ENCODE data around the gene MT1B.
"Not testable (repeated sequence)": the region's sequence is repeated elsewhere in the genome, so short reads cannot be mapped to it uniquely, and the experiment has no call there.

Gene MT1B

DNA sequence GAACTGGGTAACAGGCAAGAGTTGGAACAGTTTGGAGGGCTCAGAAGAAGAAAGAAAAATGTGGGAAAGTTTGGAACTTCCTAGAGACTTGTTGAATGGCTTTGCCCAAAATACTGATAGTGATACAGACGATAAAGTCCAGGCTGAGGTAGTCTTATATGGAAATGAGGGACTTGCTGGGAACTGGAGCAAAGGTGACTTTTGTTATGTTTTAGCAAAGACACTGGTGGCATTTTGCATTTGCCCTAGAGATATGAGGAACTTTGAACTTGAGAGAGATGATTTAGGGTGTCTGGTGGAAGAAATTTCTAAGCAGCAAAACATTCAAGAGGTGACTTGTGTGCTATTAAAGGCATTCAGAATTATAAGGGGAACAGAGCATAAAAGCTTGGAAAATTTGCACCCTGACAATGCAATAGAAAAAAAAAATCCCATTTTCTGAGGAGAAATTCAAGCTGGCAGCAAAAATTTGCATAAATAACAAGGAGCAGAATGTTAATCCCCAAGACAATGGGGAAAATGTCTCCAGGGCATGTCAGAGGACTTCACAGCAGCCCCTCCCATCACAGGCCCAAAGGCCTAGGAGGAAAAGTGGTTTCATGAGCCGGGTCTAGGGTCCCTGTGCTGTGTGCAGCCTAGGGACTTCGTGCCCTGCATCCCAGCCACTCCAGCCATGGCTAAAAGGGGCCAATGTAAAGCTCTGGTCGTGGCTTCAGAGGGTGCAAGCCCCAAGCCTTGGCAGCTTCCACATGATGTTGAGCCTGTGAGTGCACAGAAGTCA, 29.8 kb upstream of the MT1B start:
- not testable (repeated sequence) for DNase-seq

DNA sequence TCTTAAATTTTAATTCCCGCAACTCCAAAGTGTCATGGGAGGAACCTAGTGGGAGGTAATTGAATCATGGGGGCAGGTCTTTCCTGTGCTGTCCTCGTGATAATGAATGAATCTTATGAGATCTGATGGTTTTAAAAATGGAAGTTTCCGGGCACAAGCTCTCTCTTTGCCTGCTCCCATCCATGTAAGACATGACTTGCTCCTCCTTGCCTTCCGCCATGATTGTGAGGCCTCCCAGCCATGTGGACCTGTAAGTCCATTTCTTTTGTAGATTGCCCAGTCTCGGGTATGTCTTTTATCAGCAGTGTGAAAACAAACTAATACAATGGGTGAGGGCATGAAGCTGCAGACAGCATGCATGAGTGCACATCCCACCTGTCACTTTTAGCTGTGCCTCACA, 28.5 kb upstream of the MT1B start:
- not testable (repeated sequence) for DNase-seq

DNA sequence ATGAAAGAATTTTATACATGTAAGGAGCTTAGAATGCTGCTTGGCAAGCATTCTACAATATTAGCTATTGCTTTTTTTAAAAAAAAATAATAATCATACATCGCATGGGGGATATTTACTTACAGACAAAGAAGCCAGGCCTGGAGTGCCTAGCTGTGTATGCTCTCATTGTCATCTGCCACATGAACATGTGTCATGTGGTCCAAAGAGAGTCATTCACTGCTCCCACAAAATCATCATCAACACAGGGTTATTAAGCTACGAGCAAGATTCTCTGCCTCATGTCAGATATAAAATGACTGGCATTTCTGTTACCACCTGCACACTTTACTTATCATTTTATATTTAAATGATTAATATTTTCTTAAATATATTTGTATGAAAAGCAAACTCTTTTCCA, 28.0 kb upstream of the MT1B start:
- DNase-seq, result no peak

DNA sequence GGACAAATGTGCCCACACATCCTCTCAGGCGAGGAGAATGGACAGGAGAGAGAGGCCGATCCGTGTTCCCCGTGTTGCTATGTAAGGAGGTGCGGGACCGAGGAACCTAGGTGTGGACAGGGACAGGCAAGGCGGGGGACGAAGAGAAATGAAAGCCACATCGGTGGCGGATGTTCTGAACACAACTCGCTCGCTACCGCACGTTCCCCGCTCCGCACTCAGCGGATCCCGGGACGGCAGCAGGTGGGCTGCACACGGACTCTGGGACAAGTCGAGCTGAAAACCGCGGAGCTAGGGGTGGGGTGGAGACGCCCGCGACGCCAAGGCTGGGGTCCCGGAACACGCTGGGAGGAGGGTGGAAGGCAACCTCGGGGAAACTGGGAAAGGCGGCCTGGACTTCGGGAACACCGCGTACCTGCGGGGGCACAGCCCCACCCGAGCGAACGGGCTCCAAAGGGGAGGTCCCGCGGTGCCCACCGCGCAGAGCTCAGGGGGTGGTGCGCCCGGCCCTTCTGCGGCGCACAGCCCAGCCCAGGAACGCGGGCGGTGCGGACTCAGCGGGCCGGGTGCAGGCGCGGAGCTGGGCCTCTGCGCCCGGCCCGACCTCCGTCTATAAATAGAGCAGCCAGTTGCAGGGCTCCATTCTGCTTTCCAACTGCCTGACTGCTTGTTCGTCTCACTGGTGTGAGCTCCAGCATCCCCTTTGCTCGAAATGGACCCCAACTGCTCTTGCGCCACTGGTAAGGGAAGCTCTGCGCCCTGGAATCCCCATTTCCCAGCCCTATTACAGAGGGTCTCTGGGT, 26.3 kb upstream of the MT1B start, which contains the start of gene MT1E:
Gene MT1E, plus strand, starts transcription at position 642 of the 803 bp plus-strand sequence. Its CDS starts 71 bp downstream, at position 713.
- peak; percentile 75 for DNase-seq

DNA sequence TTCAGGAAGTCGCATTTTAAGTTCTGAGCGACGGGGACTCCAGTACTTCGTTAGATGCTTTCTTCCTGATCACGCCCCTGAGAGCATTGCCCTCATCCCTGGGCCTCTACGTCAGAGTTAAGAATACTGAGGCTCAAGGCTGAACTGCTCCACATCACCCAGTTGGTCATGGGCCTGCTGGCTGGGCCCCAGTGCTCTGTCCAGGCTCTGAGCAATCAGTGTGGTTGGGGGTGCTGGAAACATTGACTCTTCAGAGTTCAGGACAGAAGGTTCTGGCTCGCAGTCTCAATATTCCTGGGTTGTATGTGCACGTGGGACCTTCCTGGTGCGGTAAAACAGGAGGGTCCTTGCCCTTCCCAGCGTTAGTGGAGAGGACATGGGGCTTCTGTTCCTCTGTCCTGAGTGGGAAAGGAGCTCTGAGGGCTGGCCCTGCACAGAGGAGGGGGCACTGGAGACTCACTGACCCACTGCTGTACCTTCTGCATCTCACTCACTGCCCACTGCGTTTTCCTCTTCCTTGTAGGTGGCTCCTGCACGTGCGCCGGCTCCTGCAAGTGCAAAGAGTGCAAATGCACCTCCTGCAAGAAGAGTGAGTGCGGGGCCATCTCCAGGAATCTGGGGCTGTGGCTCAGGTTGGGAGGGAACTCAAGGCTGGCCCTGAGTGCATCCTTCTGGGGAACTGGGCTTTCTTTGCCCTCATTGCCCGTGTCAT, 25.6 kb upstream of the MT1B start:
- no peak for DNase-seq

DNA sequence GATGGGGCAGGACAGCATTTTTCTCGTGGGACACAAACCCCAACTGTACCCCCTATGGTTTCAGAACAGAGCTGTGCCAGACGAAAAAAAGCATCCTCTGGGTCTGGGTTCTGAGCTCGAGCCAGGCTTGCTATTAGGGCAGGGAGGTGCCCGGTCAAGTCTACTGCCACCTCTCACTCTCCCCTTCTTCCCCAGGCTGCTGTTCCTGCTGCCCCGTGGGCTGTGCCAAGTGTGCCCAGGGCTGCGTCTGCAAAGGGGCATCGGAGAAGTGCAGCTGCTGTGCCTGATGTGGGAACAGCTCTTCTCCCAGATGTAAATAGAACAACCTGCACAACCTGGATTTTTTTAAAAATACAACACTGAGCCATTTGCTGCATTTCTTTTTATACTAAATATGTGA, 25.0 kb upstream of the MT1B start:
- no peak for DNase-seq

DNA sequence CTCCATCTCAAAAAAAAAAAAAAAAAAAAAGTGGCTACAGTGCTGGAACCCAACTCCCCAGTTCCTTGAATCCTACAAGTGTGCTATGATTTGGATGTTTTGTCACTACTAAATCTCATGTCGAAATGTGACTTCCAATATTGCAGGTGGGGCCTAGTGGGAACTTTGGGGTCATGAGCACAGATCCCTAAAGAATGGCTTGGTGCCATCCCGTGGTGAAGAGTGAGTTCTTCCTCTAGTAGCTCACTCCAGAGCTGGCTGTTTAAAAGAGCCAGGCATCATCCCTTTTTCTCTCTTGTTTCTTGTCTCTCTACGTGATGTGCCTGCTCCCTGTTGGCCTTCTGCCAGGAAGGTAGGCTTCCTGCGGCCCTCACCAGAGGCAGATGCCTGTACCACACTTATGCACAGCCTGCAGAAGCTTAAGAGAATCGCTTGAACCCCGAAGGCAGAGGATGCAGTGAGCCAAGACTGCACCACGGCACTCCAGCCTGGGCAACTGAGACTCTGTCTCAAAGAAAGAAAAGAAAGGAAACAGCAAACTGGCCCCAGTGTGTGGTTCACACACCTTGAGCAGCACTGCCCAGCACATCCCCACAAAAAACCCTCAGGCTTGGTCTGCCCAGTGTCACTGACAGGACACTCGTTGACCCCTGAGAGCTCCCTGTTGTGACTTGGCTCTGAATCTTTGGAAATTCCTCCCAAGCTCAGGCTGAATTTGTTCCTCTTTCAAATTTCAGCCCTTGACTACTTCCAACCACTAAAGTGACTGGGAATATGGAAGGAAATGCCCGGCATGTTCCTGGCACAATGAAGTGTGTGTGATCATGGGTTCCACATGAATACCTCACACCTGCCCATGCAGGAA, 23.0 kb upstream of the MT1B start:
- no peak for DNase-seq

DNA sequence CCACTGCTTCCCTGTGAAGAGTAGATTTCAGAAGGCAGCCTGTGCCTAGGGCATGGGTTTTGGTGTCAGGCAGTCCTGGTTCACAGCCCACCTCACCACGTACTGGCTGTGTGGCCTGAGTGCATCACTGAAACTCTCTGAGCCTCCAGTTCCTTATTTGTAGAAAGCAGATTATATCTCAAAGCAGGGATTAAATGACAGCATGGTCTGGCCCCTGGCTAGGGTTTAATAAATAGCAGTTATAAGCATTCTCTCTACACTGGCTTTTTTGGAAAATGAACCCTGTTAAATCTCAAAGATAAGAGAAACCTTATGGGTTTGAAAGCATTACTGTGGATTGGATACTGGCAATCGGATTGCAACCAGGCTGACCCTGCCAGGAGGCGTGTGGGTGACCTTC, 22.2 kb upstream of the MT1B start:
- no peak for DNase-seq

DNA sequence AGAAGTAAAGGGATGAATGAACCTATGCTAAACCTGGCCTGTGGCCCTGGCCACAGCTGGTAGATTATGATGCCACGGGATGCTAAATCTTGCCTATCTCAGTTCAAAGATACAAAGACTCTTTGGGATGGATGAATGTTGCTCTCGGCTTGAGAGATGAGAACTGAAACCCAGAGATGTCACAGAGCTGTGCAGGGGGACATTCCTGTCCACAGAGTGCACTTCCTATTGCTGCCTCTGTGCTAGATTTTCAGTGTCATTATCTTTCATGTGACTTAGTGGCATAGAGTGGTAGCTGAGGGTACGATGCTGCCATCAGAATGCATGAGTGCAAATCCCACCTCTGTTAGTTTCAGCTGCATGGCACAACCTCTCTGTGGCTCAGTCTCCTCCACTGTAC, 21.6 kb upstream of the MT1B start:
- DNase-seq, result no peak

DNA sequence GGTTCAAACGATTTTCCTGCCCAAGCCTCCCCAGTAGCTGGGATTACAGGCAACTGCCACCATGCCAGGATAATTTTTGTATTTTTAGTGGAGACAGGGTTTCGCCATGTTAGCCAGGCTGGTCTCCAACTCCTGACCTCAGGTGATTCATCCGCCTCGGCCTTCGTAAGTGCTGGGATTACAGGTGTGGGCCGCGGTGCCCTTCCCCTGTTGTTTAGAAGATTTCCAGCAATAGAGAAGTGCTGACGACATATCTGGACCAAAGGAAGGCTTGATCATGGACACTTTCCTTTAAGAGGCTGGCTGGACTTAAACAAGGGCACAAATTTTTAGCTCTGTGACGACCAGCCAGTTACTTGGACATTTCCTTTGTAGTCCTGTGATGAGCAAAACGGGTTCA, 20.5 kb upstream of the MT1B start:
- DNase-seq, result no peak

DNA sequence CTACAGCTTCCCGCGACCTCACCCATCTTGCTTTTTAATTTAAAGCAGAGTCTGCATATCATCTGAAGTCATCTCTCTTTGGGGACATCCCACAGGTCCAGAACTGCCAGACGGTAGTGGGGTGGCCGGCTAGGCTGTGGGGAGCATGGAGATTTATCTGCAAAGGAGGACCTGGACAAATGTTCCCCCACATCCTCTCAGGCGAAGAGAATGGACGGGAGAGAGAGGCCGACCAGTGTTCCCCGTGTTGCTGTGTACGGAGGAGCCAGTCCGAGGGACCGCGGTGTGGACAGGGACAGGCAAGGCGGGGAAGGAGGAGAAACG, 19.9 kb upstream of the MT1B start:
- DNase-seq, result no peak

DNA sequence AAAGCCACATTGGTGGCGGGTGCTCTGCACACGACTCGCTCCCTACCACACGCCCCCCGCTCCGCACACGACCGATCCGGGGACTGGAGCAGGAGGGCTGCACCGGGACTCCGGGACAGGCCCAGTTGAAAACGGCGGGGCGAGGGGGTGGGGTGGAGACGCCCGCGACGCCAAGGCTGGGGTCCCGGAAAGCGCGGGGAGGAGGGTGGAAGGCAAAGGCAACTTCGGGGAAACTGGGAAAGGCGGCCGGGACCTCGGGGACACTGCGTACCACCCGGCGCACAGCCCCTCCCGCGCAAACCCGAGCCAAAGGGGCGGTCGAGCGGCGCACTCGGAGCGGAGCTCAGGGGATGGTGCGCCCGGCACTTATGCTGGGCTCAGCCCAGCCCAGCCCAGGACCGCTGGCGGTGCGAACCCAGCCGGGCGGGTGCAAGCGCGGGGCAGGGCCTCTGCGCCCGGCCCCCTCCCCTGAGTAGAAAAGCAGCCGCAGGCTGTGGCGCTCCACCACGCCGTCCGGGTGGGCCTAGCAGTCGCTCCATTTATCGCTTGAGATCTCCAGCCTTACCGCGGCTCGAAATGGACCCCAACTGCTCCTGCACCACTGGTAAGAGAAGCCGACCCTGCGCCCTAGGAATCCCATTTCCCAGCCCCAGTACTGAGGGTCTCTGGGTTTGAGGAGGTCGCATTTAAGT, 19.4 kb upstream of the MT1B start, which contains the start of gene MT1M:
Gene MT1M, plus strand, starts transcription at position 504 of the 692 bp plus-strand sequence. Its CDS starts 73 bp downstream, at position 577.
- no peak for DNase-seq

DNA sequence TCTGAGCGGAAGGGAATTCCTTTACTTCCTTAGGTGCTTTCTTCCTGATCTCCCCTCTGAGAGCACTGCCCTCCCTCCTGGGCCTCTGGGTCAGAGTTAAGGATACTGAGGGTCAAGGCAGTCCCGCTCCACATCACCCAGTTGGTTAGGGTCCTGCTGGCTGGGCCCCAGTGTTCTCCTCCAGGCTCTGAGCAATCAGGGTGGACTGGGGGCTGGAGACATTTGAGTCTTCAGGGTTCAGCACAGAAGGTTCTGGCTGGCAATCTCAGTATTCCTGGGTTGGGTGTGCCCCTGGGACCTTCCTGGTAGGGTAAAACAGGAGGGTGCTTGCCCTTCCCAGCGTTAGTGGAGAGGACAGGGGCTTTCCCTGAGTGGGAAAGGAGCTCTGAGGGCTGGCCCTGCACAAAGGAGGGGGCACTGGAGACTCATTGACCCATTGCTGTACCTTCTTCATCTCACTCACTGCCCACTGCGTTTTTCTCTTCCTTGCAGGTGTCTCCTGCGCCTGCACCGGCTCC, 18.8 kb upstream of the MT1B start:
- DNase-seq, result no peak

DNA sequence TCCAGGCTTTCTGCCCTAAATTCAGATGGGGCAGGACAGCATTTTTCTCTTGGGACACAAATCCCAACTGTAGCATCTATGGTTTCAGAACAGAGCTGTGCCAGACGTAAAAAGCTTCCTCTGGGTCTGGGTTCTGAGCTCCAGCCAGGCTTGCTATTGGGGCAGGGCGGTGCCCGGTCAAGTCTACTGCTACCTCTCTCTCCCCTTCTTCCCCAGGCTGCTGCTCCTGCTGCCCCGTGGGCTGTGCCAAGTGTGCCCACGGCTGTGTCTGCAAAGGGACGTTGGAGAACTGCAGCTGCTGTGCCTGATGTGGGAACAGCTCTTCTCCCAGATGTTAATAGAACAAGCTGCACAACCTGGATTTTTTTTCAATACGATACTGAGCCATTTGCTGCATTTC, 18.2 kb upstream of the MT1B start:
- no peak for DNase-seq

DNA sequence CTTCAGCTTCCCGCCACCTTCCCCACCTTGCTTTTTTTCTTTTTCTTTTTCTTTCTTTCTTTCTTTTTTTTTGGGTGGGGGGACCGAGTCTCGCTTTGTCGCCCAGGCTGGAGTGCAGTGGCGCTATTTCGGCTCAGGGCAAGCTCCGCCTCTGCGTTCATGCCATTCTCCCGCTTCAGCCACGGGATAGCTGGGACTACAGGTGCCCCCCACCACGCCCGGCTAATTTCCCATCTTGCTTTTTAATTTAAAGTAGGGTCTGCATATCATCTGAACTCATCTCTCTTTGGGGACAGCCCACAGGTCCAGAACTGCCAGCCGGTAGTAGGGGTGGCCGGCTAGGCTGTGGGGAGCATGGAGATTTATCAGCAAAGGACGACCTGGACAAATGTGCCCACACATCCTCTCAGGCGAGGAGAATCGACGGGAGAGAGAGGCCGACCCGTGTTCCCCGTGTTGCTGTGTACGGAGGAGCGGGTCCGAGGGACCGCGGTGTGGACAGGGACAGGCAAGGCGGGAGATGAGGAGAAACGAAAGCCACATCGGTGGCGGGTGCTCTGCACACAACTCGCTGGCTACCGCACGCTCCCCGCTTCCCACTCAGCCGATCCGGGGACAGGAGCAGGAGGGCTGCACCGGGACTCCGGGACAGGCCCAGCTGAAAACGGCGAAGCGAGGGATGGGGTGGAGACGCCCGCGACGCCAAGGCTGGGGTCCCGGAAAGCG, 16.8 kb upstream of the MT1B start:
- DNase-seq, result no peak

DNA sequence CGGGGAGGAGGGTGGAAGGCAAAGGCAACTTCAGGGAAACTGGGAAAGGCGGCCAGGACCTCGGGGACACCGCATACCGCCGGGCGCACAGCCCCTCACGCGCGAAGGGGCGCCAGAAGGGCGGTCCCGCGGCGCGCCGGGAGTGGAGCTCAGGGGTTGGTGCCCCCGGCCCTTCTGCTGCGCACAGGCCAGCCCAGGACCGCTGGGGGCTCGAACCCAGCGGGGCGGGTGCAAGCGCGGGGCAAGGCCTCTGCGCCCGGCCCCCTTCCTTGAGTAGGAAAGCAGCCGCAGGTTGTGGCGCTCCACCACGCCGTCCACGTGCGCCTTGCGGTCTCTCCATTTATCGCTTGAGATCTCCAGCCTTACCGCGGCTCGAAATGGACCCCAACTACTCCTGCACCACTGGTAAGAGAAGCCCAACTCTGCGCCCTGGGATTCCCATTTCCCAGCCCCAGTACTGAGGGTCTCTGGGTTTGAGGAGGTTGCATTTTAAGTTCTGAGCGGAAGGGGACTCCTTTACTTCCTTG, 16.2 kb upstream of the MT1B start:
- no peak for DNase-seq

DNA sequence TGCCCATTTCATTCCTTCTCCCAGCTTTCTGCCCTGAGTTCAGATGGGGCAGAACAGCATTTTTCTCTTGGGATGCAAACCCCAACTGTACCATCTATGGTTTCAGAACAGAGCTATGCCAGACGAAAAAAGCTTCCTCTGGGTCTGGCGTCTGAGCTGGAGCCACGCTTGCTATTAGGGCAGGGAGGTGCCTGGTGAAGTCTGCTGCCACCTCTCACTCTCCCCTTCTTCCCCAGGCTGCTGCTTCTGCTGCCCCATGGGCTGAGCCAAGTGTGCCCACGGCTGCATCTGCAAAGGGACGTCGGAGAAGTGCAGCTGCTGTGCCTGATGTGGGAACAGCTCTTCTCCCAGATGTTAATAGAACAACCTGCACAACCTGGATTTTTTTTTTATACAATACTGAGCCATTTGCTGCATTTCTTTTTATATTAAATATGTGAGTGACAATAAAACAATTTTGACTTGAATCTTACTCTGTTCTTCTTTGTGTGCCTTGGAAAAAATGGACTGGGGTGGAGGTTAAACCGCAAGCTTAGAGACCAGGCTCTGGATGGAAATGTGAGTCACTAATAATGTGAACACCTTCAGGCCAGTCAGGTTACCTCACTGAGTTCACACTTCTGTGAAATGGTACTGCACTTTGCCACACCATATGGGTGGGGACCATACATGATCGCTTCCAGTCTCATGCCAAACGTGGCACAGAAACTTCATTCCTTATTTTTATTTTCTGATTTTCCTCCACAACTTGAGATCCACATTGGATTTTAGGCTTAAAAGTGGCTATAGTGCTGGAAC, 14.9 kb upstream of the MT1B start:
- no peak for DNase-seq

DNA sequence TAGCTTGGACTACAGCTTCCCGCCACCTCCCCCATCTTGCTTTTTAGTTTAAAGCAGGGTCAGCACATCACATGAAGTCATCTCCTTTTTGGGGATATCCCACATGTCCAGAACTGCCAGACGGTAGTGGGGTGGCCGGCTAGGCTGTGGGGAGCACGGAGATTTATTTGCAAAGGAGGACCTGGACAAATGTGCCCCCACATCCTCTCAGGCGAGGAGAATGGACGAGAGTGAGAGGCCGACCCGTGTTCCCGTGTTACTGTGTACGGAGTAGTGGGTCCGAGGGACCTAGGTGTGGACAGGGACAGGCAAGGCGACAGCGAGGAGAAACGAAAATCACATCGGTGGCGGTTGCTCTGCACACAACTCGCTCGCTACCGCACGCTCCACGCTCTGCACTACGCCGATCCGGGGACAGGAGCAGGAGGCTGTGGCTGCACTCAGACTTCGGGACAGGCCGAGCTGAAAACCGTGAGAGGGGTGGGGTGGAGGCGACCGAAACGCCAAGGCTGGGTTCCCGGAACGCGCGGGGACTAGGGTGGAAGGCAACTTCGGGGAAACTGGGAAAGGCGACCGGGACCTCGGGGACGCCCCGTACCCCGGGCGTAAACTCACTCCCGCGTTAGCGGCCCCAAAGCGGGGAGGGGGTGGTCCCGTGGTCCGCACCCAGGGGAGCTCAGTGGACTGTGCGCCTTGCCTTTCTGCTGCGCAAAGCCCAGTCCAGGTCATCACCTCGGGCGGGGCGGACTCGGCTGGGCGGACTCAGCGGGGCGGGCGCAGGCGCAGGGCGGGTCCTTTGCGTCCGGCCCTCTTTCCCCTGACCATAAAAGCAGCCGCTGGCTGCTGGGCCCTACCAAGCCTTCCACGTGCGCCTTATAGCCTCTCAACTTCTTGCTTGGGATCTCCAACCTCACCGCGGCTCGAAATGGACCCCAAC, 13.6 kb upstream of the MT1B start, which contains the start of gene MT1A:
Gene MT1A, plus strand, starts transcription at position 853 of the 937 bp plus-strand sequence. Its CDS starts 73 bp downstream, at position 926.
- no peak for DNase-seq

DNA sequence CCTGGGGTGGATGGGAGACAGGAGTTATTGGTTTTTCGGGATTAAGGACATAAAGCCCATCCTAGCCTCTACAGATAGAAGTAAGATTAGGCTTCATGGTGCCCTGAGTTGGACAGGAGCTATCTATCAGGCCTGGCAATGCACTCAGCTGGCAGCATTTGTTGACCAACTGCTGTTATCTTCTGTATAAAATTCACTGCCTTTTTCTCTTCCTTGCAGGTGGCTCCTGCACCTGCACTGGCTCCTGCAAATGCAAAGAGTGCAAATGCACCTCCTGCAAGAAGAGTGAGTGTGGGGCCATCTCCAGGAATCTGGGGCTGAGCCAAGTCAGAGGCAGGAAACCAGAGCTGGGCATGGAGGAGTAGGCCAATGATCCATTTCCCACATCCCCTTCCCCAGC, 12.6 kb upstream of the MT1B start:
- no peak for DNase-seq
